Naive B cell (primary cell): ENCODE data around the gene PARD6A. TPM values are rescaled to one million over a fixed set of nuclear protein-coding genes. Genes with fewer than 3 reads are reported as not detected.

Experiments
- ATAC-seq, 2 donors: fragments of 150-1000 bp; cut with Tn5 transposase; 2 replicates each; pipeline ENCODE4 v1.10.0; 2021; ENCODE audit warnings: low read depth in 2 of 2, mild to moderate bottlenecking in 2 of 2, moderate library complexity in 2 of 2
- DNase-seq: peaks from one replicate; pipeline ENCODE4 v3.0.0; 2022
- H3K27ac Mint-ChIP-seq, 6 donors: one replicate each; pipeline ENCODE4 v1.8.0; 2020 to 2022; ENCODE audit warnings: mild to moderate bottlenecking in 6 of 6, mixed read lengths in 6 of 6, moderate library complexity in 5 of 6, inconsistent platforms in 2 of 6
- H3K27me3 Mint-ChIP-seq, 3 donors: one replicate each; pipeline ENCODE4 v1.8.0; 2021 to 2022; ENCODE audit warnings: mixed read lengths in 3 of 3, mild to moderate bottlenecking in 1 of 3
- H3K36me3 Mint-ChIP-seq, 2 donors: one replicate each; pipeline ENCODE4 v1.8.0; 2020 to 2022; ENCODE audit warnings: mixed read lengths in 2 of 2, inconsistent platforms in 1 of 2, mild to moderate bottlenecking in 1 of 2
- H3K4me1 Mint-ChIP-seq, 3 donors: one replicate each; pipeline ENCODE4 v1.8.0; 2020 to 2022; ENCODE audit warnings: mixed read lengths in 3 of 3, inconsistent platforms in 1 of 3, mild to moderate bottlenecking in 1 of 3, moderate library complexity in 1 of 3
- H3K4me3 Mint-ChIP-seq, 8 donors: one replicate each; pipeline ENCODE4 v1.8.0; 2020 to 2022; ENCODE audit warnings: mild to moderate bottlenecking in 8 of 8, mixed read lengths in 8 of 8, moderate library complexity in 8 of 8, inconsistent platforms in 2 of 8
- H3K9me3 Mint-ChIP-seq, 7 donors: one replicate each; pipeline ENCODE4 v1.8.0; 2020 to 2022; ENCODE audit warnings: mixed read lengths in 7 of 7, mild to moderate bottlenecking in 5 of 7, inconsistent platforms in 2 of 7, moderate library complexity in 1 of 7
- polyA plus RNA-seq, 6 donors: library from polyadenylated mRNA; unstranded; fragments of 300-500 nt; fragmentation: Illumina TruSeq; gene quantifications; one replicate each; pipeline ENCODE4 v1.2.3, GENCODE V29; 2021; ENCODE audit warnings: low read depth in 6 of 6

PARD6A gene, protein sequence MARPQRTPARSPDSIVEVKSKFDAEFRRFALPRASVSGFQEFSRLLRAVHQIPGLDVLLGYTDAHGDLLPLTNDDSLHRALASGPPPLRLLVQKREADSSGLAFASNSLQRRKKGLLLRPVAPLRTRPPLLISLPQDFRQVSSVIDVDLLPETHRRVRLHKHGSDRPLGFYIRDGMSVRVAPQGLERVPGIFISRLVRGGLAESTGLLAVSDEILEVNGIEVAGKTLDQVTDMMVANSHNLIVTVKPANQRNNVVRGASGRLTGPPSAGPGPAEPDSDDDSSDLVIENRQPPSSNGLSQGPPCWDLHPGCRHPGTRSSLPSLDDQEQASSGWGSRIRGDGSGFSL
- 10 to 100 TPM; 12.0 to 23.7 (median 16.1) TPM for polyA plus RNA-seq

DNA sequence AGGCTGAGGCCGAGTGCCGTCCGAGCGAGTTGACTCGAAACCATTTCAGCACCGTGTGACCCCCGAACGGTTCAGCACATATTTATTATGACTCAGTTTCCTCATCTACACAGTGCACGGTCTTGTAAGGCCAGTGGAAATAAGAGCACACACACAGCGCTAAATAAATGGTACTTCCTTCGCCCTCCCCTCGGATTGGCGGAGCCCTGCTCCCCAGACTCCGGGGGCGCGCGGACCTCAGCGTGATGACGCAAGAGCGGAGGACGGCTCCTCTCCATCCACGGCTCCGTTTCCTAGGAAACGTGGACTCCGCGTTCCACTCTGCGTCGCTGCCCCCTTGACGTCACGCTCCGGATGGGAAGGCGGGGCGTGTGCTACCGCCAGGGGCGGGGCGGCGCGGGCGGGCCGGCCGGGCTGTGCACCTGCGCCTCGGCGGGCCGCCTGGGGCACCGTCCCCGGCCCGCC lies at the start of gene PARD6A:
PARD6A (plus strand) TSS at position 397 of the 465 bp plus-strand sequence. CDS start 79 bp downstream, outside the sequence.
- peak within 1 kb of the TSS; percentile 92 to 100 (median 94) for H3K4me3 Mint-ChIP-seq
- peak; percentile 86 for ATAC-seq
- peak within 1 kb of the TSS; percentile 94 to 99 (median 98) for H3K27ac Mint-ChIP-seq
- DNase-seq: peak; percentile 97
- no peaks in the 10 kb centered on the region for H3K9me3 Mint-ChIP-seq
- H3K4me1 Mint-ChIP-seq: peaks cover 32 to 51% (median 38%) of the 10 kb centered on the region in 3 donors
- H3K36me3 Mint-ChIP-seq: peaks cover 0 to 3% of the 10 kb centered on the region in 2 donors
- no peaks in the 10 kb centered on the region for H3K27me3 Mint-ChIP-seq

DNA sequence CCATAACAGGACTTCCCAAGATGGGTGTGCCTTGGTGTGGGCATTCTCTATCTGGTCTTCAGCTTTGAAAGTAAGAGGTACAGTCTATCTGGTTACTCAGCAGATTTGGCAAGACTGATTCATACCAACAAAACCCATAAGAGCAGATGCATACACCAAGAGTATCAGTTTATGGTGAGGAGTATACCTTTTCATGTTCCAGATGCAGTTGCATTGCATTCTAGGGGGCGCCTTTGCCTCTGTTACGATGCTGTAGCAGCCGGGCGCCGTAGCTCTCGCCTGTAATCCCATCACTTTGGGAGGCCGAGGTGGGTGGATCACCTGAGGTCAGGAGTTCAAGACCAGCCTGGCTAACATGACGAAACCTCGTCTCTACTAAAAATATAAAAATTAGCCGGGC lies 47.0 kb upstream of the PARD6A start:
- Mint-ChIP-seq H3K27me3 (no peaks in the 10 kb centered on the region), H3K36me3 (peaks cover 12 to 26% of the 10 kb centered on the region in 2 donors), H3K4me3 (no peak overlapping the region), H3K4me1 (peaks cover 0 to 5% (median 3%) of the 10 kb centered on the region in 3 donors), H3K27ac (peak overlapping the region in 1 of 6 donors; percentile 14), H3K9me3 (no peaks in the 10 kb centered on the region)
- ATAC-seq (no peak), DNase-seq (no peak)

DNA sequence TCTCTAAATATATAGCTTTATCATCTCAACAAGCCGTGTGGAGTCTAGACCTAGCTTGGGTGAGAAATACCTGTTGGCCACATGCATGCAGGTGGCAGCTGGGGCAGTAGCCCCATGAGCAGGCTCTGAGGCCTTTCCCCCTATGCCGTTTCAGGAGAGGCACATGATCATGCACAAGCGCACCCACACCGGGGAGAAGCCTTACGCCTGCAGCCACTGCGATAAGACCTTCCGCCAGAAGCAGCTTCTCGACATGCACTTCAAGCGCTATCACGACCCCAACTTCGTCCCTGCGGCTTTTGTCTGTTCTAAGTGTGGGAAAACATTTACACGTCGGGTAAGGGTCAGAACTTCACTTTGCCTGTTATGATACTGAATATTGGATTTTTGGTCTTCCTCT lies 32.5 kb upstream of the PARD6A start:
- Mint-ChIP-seq H3K4me1 (peaks cover 0 to 9% (median 6%) of the 10 kb centered on the region in 3 donors), H3K36me3 (peaks cover 11 to 25% of the 10 kb centered on the region in 2 donors), H3K27ac (peak overlapping the region in 1 of 6 donors; percentile 62)

DNA sequence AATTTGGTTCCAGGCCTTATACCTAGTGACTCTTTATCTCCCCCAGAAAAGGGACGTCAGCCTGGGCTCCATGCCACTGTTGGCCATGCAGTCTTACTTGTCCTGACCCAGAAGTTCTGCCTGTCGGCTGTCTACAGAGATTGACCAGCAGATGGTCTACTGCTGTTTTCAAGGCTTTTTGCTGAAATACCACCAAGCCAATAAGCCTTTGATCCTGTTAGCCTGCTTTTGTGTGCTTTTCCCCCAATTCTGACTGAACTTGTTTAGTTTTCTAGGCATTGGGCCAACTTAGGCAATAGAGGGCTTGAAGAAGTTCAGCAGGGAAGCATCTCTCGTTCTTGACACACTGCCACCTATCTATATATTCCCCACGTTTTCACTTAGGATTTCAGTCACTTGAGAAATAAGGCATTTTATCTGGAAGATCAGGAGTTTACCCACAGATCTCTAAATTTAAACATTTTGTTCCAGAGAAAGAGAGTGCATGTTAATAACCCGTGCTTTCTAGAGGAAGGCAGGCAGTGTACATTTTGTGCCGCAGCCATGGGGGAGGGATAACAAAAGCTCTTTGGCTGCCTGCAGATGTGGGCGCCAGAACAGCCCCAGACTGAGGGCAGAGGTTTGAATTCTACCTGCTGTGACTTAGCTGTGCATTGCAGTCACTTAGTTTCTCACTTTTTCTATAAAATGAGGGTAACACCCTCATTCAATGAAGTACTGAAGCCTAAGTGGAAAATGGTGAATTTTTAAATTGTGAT lies 28.2 kb upstream of the PARD6A start:
- DNase-seq: no peak
- Mint-ChIP-seq H3K9me3 (no peaks in the 10 kb centered on the region), H3K27ac (no peak overlapping the region), H3K4me1 (peaks cover 0 to 5% (median 0%) of the 10 kb centered on the region in 3 donors), H3K36me3 (peaks cover 15 to 16% of the 10 kb centered on the region in 2 donors), H3K4me3 (no peak overlapping the region), H3K27me3 (no peaks in the 10 kb centered on the region)
- no peak for ATAC-seq

More for the DNA sequence above, 32.5 kb upstream of the PARD6A start:
- Mint-ChIP-seq H3K9me3 (no peaks in the 10 kb centered on the region), H3K27me3 (no peaks in the 10 kb centered on the region), H3K4me3 (no peak overlapping the region)
- DNase-seq (no peak), ATAC-seq (no peak)

DNA sequence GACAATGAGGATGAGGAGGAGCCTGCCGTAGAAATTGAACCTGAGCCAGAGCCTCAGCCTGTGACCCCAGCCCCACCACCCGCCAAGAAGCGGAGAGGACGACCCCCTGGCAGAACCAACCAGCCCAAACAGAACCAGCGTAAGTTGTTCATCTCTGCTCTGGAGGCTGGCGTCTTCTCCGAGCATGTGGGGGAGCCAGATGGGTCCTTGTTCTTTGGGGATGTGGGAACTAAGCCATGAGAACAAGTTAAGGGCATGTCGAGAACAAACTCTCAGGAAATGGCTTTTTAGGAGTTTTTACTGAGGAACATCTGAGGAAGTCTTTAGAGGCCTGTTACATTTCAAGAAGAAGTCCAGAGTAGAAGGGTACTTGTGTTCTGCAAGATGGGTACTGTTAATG lies 24.0 kb upstream of the PARD6A start:
- H3K27ac Mint-ChIP-seq: peak overlapping the region in 2 of 6 donors; percentile 53 to 67
- peak overlapping the region in 1 of 8 donors; percentile 21 for H3K4me3 Mint-ChIP-seq
- H3K4me1 Mint-ChIP-seq: peaks cover 0 to 2% (median 0%) of the 10 kb centered on the region in 3 donors
- H3K36me3 Mint-ChIP-seq: peaks cover 0 to 4% of the 10 kb centered on the region in 2 donors
- DNase-seq: no peak
- ATAC-seq: no peak
- no peaks in the 10 kb centered on the region for H3K9me3 Mint-ChIP-seq
- no peaks in the 10 kb centered on the region for H3K27me3 Mint-ChIP-seq

DNA sequence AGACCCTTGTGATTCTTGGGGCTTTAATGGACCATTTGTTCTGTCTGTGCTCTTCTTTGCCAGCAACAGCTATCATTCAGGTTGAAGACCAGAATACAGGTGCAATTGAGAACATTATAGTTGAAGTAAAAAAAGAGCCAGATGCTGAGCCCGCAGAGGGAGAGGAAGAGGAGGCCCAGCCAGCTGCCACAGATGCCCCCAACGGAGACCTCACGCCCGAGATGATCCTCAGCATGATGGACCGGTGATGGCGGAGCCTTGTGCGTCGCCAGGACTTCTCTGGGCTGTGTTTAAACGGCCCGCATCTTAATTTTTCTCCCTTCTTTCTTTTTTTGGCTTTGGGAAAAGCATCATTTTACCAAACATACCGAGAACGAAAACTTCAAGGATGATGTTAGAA lies 23.1 kb upstream of the PARD6A start:
- DNase-seq: no peak
- H3K4me1 Mint-ChIP-seq: peaks cover 0 to 2% (median 0%) of the 10 kb centered on the region in 3 donors
- H3K27me3 Mint-ChIP-seq: no peaks in the 10 kb centered on the region
- no peak for ATAC-seq
- peak overlapping the region in 3 of 6 donors; percentile 56 to 88 (median 65) for H3K27ac Mint-ChIP-seq
- H3K4me3 Mint-ChIP-seq: no peak overlapping the region
- H3K9me3 Mint-ChIP-seq: no peaks in the 10 kb centered on the region
- H3K36me3 Mint-ChIP-seq: peaks cover 0 to 4% of the 10 kb centered on the region in 2 donors

DNA sequence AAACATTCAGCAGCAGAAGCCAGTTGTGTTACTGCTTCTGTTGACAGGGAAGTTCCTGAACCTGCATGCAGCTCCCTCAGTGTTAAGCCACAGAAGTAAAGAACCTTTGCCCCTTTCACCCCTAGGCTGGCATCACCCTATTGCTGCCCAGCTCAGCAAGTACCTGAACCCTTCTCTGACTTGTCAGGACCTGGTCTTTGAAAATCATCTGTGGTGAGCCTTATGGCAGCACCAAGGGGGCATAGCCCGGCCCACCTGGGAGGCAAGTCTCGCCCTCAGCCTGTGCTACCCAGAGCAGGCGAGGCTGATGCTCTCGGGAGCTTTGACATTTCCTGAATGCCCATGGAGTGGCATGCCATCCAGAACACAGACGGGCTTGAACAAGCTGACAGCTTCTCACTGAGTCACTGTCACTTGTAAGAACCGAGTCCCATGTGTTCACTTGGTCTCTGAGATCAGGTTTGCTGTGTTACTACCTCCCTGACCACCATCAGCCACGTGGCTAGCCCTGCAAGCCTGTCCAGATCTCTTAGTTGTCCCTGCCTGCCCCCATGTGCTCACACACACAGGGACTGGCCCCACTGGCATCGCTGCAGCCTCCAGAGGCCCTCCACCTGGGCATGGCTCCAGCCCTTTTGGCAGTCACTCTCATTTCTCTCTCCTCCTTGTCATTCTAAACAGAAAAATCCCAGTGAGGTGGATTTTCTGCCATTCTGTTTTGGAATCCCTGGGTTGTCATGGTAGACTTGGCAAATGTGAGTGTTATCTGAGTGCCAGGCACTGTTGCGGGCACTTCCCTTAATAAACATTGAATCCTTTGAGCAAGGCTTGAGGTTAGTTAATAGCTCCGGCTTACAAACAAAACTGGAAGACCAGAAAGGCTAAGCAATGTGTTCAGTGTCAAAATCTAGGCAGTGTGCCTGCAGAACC lies 18.7 kb upstream of the PARD6A start:
- H3K27ac Mint-ChIP-seq: peak overlapping the region in 1 of 6 donors; percentile 26

DNA sequence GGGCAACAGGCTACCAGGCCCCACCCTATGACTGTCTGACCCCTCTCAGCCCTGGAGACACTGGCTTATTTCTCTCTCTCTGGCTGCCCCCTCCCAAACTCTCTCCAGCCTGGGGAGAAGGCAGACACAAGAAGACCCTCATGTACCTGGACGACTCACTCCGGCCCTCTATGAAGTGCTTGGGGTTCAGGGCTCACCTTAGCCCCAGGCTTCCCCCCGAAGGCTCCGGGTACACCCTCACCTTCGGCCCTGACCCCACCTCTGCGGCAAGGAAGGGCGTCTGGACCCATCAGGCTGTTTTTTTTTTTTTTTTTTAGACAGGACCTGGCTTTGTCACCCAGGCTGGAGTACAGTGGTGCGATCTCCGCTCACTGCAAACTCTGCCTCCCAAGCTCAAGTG lies 16.7 kb upstream of the PARD6A start:
- no peaks in the 10 kb centered on the region for H3K27me3 Mint-ChIP-seq
- H3K27ac Mint-ChIP-seq: peak overlapping the region in 5 of 6 donors; percentile 38 to 90 (median 77)
- H3K4me3 Mint-ChIP-seq: peak overlapping the region; percentile 29 to 90 (median 70)
- DNase-seq (no peak), ATAC-seq (no peak)
- peaks cover 4 to 21% (median 11%) of the 10 kb centered on the region in 3 donors for H3K4me1 Mint-ChIP-seq
- H3K9me3 Mint-ChIP-seq: no peaks in the 10 kb centered on the region
- H3K36me3 Mint-ChIP-seq: no peaks in the 10 kb centered on the region

More for the DNA sequence above, 18.7 kb upstream of the PARD6A start:
- DNase-seq: no peak
- no peak for ATAC-seq
- Mint-ChIP-seq H3K9me3 (no peaks in the 10 kb centered on the region), H3K36me3 (peaks cover 0 to under 1% of the 10 kb centered on the region in 2 donors), H3K4me3 (peak overlapping the region in 1 of 8 donors; percentile 9), H3K4me1 (peaks cover 4 to 21% (median 11%) of the 10 kb centered on the region in 3 donors), H3K27me3 (no peaks in the 10 kb centered on the region)

DNA sequence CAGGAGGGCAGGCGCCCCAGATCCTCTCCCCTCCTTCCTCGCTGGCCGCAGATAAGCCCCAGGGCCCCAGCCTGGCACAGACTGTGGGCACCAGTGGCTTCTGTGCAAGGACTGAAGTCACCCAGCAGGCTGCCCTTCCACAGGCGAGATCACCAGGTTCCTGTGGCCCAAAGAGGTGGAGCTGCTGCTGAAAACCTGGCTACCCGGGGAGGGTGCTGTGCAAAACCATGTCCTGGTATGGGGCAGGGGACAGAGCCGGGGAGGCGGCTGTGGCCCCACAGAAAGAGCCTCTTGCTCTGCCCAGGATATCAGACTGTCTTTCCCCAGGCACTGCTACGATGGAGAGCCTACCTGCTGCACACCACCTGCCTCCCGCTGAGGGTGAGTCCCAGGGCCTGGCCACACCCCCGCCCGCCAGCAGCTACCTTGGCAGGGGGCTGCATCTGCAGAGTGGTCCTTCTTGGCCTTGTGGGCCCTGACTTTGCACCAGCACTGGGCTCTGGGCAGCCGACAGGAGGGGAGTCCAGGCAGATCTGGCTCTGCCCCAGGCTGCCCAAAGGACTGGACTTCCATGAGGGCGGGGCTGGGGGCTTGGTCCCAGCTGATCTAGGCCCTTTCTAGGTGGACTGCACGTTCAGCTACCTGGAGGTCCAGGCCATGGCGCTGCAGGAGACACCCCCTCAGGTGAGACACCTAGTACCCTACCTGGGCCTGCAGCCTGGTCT lies 15.2 kb upstream of the PARD6A start:
- ATAC-seq: peak in 1 of 2 donors; percentile 13
- H3K4me3 Mint-ChIP-seq: peak overlapping the region; percentile 78 to 90 (median 85)
- peaks cover 7 to 8% of the 10 kb centered on the region in 2 donors for H3K36me3 Mint-ChIP-seq
- H3K27me3 Mint-ChIP-seq: no peaks in the 10 kb centered on the region
- no peaks in the 10 kb centered on the region for H3K9me3 Mint-ChIP-seq
- H3K27ac Mint-ChIP-seq: peak overlapping the region; percentile 47 to 95 (median 78)
- peaks cover 11 to 23% (median 13%) of the 10 kb centered on the region in 3 donors for H3K4me1 Mint-ChIP-seq
- DNase-seq: no peak

DNA sequence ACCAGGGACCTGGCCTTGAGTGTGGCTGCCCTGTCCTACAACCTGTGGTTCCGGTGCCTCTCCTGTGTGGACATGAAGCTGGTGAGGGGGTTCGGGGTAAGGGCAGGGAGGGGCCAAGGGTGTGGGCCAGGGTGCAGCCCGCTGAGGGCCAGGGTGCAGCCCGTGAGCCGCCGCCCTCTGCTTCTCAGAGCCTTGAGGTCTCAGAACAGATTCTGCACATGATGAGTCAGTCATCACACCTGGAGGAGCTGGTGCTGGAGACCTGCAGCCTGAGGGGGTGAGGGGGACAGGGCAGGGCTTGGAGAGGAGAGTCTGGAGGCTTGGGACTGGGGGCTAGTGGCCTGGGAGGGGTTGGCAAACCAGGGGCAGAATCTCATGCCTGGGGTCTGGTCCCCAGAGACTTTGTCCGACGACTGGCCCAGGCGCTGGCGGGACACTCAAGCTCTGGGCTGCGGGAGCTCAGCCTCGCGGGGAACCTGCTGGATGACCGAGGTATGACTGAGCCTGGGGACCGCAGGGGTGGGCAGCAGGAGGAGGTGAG lies 13.6 kb upstream of the PARD6A start:
- H3K36me3 Mint-ChIP-seq: peaks cover 8 to 14% of the 10 kb centered on the region in 2 donors
- peaks cover 15 to 35% (median 19%) of the 10 kb centered on the region in 3 donors for H3K4me1 Mint-ChIP-seq
- ATAC-seq: no peak
- H3K27ac Mint-ChIP-seq: peak overlapping the region in 1 of 6 donors; percentile 43
- H3K9me3 Mint-ChIP-seq: no peaks in the 10 kb centered on the region
- no peaks in the 10 kb centered on the region for H3K27me3 Mint-ChIP-seq
- no peak for DNase-seq
- H3K4me3 Mint-ChIP-seq: peak overlapping the region in 3 of 8 donors; percentile 32 to 48 (median 45)

DNA sequence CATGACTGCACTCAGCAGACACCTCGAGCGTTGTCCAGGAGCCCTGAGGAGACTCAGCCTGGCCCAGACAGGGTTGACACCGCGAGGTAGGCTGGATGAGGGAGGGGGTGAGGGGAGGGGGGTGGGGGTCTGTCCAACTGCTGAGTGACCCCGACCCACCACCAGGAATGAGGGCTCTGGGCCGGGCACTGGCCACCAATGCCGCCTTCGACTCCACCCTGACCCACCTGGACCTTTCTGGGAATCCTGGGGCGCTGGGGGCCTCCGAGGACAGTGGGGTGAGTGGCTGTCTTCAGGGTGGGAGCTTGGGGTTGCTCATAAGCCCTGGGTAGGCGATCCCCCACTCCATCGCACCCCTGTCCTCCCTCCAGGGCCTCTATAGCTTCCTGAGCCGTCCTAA lies 13.1 kb upstream of the PARD6A start:
- Mint-ChIP-seq H3K27ac (peak overlapping the region in 1 of 6 donors; percentile 43), H3K9me3 (no peaks in the 10 kb centered on the region), H3K4me1 (peaks cover 15 to 35% (median 19%) of the 10 kb centered on the region in 3 donors), H3K4me3 (no peak overlapping the region), H3K36me3 (peaks cover 8 to 14% of the 10 kb centered on the region in 2 donors), H3K27me3 (no peaks in the 10 kb centered on the region)
- no peak for DNase-seq
- no peak for ATAC-seq
